ENCODE results near the gene FLT3.

FLT3 gene

GRCh38 chr13:27971776-27972477 lies 128.4 kb downstream of the FLT3 start:
- H3K4me3 ChIP-seq (ENCODE audit: low read depth, low read length), result peak overlapping the region; percentile 80; the same call in 1 of the 2 replicates
- H3K36me3 ChIP-seq (ENCODE audit: control insufficient read depth, insufficient read depth, low read length), result no peaks in the 10 kb centered on the region
- peaks cover 61% of the 10 kb centered on the region for H3K4me1 ChIP-seq (ENCODE audit: control insufficient read depth, insufficient read depth, low read length)
- H3K27ac ChIP-seq (ENCODE audit: low read depth, low read length), result no peak overlapping the region; the same call in 1 of the 2 replicates
- no peaks in the 10 kb centered on the region for H3K9me3 ChIP-seq (ENCODE audit: control insufficient read depth, insufficient read depth, low read depth, low read length)
- peak overlapping the region; percentile 40 for H3K9ac ChIP-seq (ENCODE audit: low read length)
- H3K27me3 ChIP-seq (ENCODE audit: control insufficient read depth, insufficient read depth, low read length), result peaks cover 100% of the 10 kb centered on the region

GRCh38 chr13:27971236-27971645 lies 129.1 kb downstream of the FLT3 start:
- Histone ChIP-seq H3K4me3 (ENCODE audit: low read depth, low read length) (peak overlapping the region; percentile 80; the same call in 1 of the 2 replicates), H3K9ac (ENCODE audit: low read length) (peak overlapping the region; percentile 52), H3K27ac (ENCODE audit: low read depth, low read length) (no peak overlapping the region; the same call in 1 of the 2 replicates), H3K4me1 (ENCODE audit: control insufficient read depth, insufficient read depth, low read length) (peaks cover 64% of the 10 kb centered on the region), H3K9me3 (ENCODE audit: control insufficient read depth, insufficient read depth, low read depth, low read length) (no peaks in the 10 kb centered on the region), H3K27me3 (ENCODE audit: control insufficient read depth, insufficient read depth, low read length) (peaks cover 100% of the 10 kb centered on the region), H3K36me3 (ENCODE audit: control insufficient read depth, insufficient read depth, low read length) (no peaks in the 10 kb centered on the region)

- H3K9me3 ChIP-seq (ENCODE audit: control insufficient read depth, insufficient read depth, low read depth, low read length), result no peaks in the 10 kb centered on the region
- H3K4me3 ChIP-seq (ENCODE audit: low read depth, low read length), result peak overlapping the region; percentile 80; the same call in 1 of the 2 replicates
- H3K27me3 ChIP-seq (ENCODE audit: control insufficient read depth, insufficient read depth, low read length), result peaks cover 100% of the 10 kb centered on the region
- no peak overlapping the region for H3K27ac ChIP-seq (ENCODE audit: low read depth, low read length)
- H3K36me3 ChIP-seq (ENCODE audit: control insufficient read depth, insufficient read depth, low read length), result no peaks in the 10 kb centered on the region
- peak overlapping the region; percentile 52 for H3K9ac ChIP-seq (ENCODE audit: low read length)
- H3K4me1 ChIP-seq (ENCODE audit: control insufficient read depth, insufficient read depth, low read length), result peaks cover 61% of the 10 kb centered on the region
Observed at GRCh38 chr13:27970382-27971235, 129.8 kb downstream of the FLT3 start.

DNA sequence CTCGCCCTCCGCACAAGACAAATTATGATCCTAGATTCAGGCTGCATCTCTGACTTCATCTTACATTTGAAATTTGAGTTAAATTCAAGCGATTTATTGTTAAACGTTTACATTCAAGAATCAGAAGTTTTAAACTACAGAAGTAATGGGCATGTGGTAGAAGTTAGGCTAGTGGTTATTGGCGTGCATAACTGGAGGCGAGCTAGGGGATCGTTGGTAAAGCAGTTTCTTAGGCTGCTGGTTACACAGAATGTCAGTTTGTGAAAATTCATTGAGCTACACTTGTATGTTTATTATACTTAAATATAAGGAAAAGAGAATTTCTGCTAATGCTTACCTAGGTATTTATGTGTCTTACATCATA lies 130.5 kb downstream of the FLT3 start:
- peak overlapping the region; percentile 52 for H3K9ac ChIP-seq (ENCODE audit: low read length)
- no peak overlapping the region for H3K27ac ChIP-seq (ENCODE audit: low read depth, low read length)
- H3K36me3 ChIP-seq (ENCODE audit: control insufficient read depth, insufficient read depth, low read length), result no peaks in the 10 kb centered on the region
- H3K9me3 ChIP-seq (ENCODE audit: control insufficient read depth, insufficient read depth, low read depth, low read length), result no peaks in the 10 kb centered on the region
- peak overlapping the region; percentile 80; the same call in 1 of the 2 replicates for H3K4me3 ChIP-seq (ENCODE audit: low read depth, low read length)
- peaks cover 100% of the 10 kb centered on the region for H3K27me3 ChIP-seq (ENCODE audit: control insufficient read depth, insufficient read depth, low read length)
- H3K4me1 ChIP-seq (ENCODE audit: control insufficient read depth, insufficient read depth, low read length), result peaks cover 66% of the 10 kb centered on the region

DNA sequence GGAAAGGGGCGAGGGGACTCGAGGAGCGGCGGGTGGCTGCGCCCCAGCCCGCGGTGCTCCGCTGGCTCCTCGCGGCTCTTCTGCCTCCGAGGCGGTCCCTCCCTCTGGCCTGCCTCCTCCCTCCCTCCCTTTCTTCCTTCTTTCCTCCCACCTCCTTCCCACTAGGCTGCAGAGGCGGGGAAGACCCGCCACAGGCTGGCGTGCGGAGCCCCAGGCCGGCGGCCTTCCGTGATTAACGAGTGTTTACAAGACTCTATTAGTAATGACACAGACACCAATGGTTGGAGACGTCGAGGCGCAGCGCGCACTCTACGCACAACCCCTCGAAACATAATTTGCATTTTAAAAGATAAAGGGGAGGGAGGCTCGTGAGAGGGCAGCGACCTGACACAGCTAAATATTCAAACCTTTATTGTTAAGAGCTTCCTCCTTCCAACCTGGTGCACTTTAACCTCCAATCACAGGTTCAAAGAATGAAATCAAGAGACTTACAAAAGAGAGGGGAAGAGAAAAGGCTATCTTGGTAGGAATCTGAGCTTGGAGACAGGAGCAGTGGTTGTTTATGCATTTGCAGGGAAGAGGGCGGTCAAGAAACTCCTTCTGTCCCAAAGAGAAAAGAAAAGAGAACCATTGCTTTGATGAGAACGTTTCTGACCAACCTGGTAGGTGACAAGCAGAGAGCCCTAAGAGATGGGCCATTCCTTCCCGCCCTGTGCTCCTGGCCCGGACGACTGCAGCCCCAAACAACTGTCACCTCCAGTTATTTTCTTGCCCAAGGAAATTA lies 131.1 kb downstream of the FLT3 start, which contains the start of gene CDX2:
CDX2 (minus strand) TSS at position 234 of the 784 bp plus-strand sequence. CDS start 309 bp downstream, outside the sequence.
- peak within 1 kb of the TSS; percentile 80 for H3K4me3 ChIP-seq (ENCODE audit: low read depth, low read length)
- peak within 1 kb of the TSS; percentile 97 for H3K9ac ChIP-seq (ENCODE audit: low read length)
- H3K9me3 ChIP-seq (ENCODE audit: control insufficient read depth, insufficient read depth, low read depth, low read length), result no peaks in the 10 kb centered on the region
- no peaks in the 10 kb centered on the region for H3K36me3 ChIP-seq (ENCODE audit: control insufficient read depth, insufficient read depth, low read length)
- H3K27ac ChIP-seq (ENCODE audit: low read depth, low read length), result peak within 1 kb of the TSS; percentile 54; the same call in 1 of the 2 replicates
- H3K27me3 ChIP-seq (ENCODE audit: control insufficient read depth, insufficient read depth, low read length), result peaks cover 100% of the 10 kb centered on the region
- peaks cover 69% of the 10 kb centered on the region for H3K4me1 ChIP-seq (ENCODE audit: control insufficient read depth, insufficient read depth, low read length)

DNA sequence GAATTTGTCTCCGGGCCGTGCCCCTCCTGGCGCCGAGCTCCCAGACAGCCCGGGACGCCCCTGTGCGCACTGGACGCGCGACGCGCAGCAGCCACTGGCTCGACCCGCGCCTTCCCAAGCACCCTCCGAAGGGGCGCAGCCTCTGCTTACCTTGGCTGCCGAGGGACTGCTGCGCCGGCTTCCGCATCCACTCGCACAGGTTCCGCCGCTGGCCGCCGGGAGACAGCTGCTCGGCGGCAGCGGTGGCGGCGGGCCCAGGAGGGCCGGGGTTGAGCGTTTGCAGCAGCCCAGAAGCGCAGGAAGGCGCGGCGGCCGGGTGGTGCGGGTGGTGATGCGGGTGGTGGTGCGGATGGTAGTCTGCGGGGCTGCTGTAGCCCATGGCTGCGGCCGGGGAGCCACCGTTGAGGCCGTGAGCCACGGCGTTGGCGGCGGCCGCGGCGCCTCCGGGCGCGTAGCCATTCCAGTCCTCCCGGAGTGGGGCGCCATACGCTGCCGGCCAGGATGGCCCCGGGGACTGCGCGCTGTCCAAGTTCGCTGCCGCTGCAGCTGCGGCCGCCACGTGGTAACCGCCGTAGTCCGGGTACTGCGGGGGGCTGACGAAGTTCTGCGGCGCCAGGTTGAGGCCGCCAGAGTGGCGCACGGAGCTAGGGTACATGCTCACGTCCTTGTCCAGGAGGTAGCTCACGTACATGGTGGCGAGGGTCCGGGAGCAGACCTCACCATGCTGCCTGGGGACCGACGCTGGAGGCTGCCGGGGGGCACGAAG lies 131.9 kb downstream of the FLT3 start:
- H3K4me3 ChIP-seq (ENCODE audit: low read depth, low read length), result peak overlapping the region; percentile 80
- peaks cover 70% of the 10 kb centered on the region for H3K4me1 ChIP-seq (ENCODE audit: control insufficient read depth, insufficient read depth, low read length)
- no peaks in the 10 kb centered on the region for H3K36me3 ChIP-seq (ENCODE audit: control insufficient read depth, insufficient read depth, low read length)
- no peaks in the 10 kb centered on the region for H3K9me3 ChIP-seq (ENCODE audit: control insufficient read depth, insufficient read depth, low read depth, low read length)
- H3K27me3 ChIP-seq (ENCODE audit: control insufficient read depth, insufficient read depth, low read length), result peaks cover 100% of the 10 kb centered on the region
- peak overlapping the region; percentile 54; the same call in 1 of the 2 replicates for H3K27ac ChIP-seq (ENCODE audit: low read depth, low read length)
- H3K9ac ChIP-seq (ENCODE audit: low read length), result peak overlapping the region; percentile 97

DNA sequence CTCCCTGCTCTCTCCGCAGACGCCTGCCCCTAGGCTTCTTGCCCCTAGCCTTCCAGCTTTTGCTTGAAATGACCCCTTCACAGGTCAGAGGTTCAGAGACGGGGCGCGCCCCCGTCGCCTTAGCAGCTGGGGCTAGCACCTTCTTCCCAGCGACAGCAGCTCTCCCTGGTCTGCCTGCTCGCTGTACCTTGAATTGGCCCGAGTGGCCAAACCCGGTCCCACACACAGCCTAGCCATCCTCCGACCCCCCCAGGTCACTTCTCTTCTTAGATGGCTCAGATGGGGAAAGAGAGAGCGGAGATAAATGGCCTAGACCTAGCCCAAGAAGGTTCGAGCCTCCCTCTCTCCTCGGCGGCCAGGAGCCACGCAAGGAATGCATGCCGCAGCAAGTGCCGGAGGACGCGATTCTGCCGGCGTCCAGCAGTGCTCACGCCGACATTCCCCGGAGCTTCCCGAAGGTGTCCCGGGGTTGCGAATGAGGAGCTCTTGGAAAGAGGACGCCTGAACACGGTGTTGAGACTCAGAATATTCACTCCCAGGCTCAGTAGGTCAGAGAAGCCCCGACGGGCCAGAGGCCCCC lies 132.6 kb downstream of the FLT3 start:
- Histone ChIP-seq H3K9ac (ENCODE audit: low read length) (peak overlapping the region; percentile 97), H3K4me1 (ENCODE audit: control insufficient read depth, insufficient read depth, low read length) (peaks cover 76% of the 10 kb centered on the region), H3K4me3 (ENCODE audit: low read depth, low read length) (peak overlapping the region; percentile 80), H3K27me3 (ENCODE audit: control insufficient read depth, insufficient read depth, low read length) (peaks cover 100% of the 10 kb centered on the region), H3K36me3 (ENCODE audit: control insufficient read depth, insufficient read depth, low read length) (no peaks in the 10 kb centered on the region), H3K9me3 (ENCODE audit: control insufficient read depth, insufficient read depth, low read depth, low read length) (no peaks in the 10 kb centered on the region), H3K27ac (ENCODE audit: low read depth, low read length) (no peak overlapping the region; the same call in 1 of the 2 replicates)

DNA sequence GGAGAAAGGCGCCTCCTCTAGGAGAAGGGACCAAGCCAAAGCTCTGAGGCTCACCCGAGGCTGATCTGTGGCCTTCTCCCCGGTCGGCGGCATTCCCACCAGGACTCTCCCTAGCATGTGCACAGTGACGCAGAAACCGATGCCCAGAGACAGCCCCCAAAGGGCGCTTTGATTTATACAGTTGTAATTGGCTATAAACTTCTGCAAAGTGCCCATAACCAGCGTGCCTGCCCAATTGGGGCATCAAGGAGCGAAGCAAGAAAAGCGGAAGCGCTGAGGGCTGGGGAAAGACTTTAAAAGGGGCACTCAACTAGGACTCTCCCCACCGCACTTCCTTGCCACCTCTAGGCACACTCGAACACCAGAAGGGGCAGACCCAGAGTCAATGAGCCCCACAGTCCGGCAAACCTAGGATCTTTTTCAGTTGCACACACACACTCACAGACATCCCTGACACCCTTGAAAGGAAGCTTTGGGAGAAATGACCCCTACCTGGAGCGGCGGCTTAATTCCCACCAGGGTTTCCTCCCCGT lies 133.1 kb downstream of the FLT3 start:
- Histone ChIP-seq H3K27ac (ENCODE audit: low read depth, low read length) (peak overlapping the region; percentile 15; the same call in 1 of the 2 replicates), H3K36me3 (ENCODE audit: control insufficient read depth, insufficient read depth, low read length) (no peaks in the 10 kb centered on the region), H3K9me3 (ENCODE audit: control insufficient read depth, insufficient read depth, low read depth, low read length) (no peaks in the 10 kb centered on the region), H3K4me3 (ENCODE audit: low read depth, low read length) (peak overlapping the region; percentile 80; the same call in 1 of the 2 replicates), H3K27me3 (ENCODE audit: control insufficient read depth, insufficient read depth, low read length) (peaks cover 100% of the 10 kb centered on the region), H3K9ac (ENCODE audit: low read length) (peak overlapping the region; percentile 97), H3K4me1 (ENCODE audit: control insufficient read depth, insufficient read depth, low read length) (peaks cover 77% of the 10 kb centered on the region)

GRCh38 chr13:27966641-27967202 lies 133.7 kb downstream of the FLT3 start:
- Histone ChIP-seq H3K4me1 (ENCODE audit: control insufficient read depth, insufficient read depth, low read length) (peaks cover 77% of the 10 kb centered on the region), H3K27me3 (ENCODE audit: control insufficient read depth, insufficient read depth, low read length) (peaks cover 100% of the 10 kb centered on the region), H3K27ac (ENCODE audit: low read depth, low read length) (peak overlapping the region; percentile 15; the same call in 1 of the 2 replicates)

More at GRCh38 chr13:27966641-27967202, 133.7 kb downstream of the FLT3 start:
- H3K4me3 ChIP-seq (ENCODE audit: low read depth, low read length), result peak overlapping the region; percentile 80
- H3K9ac ChIP-seq (ENCODE audit: low read length), result peak overlapping the region; percentile 97
- H3K36me3 ChIP-seq (ENCODE audit: control insufficient read depth, insufficient read depth, low read length), result no peaks in the 10 kb centered on the region
- no peaks in the 10 kb centered on the region for H3K9me3 ChIP-seq (ENCODE audit: control insufficient read depth, insufficient read depth, low read depth, low read length)

All from HUES6 (cell line).